ENCODE results near the gene OSBPL3.
A peak's percentile ranks its signal among the peaks of the same experiment; 100 is the strongest.

Gene OSBPL3

DNA sequence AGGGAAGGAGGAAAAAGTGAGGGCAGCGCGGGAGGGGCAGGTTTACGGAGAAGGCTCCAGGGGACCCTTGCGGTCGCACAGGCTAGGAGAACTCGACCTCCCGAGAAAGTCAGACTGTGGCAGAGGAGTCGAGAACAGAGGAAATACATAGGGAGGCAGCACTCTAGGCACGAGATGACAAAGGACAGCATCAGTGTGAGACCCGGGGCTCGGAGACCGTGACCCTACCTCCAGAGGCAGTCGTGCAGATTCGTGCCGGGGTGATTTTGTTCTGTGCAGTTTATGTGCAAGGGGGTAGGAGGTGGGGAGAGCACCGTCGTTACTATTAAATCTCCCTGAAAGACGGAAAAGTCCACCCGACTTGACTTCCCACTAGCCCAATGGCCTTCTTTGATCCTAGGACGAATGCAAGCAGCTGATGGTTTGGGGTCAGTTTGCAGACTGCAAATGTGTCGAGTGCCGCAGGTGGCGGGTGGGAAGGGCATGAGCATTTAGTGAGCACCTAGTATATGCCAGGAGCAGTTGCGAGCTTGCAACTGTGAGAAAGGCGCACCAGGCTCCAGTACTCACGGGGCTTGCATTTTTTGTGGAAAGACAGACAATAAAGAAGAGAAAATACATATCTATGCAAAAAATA is 674 bp upstream of the OSBPL3 start:
- no peak for DNase-seq (ENCODE audit: low read depth in 2 of 2)

DNA sequence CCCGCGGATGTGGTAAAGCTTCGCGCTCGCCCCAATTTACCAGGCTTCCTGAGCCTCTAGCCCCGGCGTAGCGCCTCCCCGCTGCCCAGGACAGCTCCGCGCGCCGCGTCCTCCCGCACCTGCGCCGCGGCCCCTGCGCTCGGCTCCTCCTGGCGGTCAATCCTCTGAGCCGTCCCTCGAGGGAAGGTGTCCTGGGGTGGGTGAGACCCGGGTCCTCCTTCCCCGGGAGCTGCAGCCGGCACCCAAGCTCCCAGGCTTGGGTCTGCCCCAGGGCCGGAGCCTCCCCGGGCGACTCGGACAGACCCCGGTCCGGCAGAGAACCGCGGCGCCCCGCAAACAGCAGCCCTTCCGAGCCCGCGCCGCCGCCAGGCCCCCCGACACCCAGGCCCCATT is 512 bp downstream of the OSBPL3 start:
- peak; percentile 64 to 71 for DNase-seq (ENCODE audit: low read depth in 2 of 2)

- no peak for DNase-seq (ENCODE audit: low read depth in 2 of 2)
These were observed 1.0 kb downstream of the OSBPL3 start for GRCh38 chr7:24978843-24979469.

DNA sequence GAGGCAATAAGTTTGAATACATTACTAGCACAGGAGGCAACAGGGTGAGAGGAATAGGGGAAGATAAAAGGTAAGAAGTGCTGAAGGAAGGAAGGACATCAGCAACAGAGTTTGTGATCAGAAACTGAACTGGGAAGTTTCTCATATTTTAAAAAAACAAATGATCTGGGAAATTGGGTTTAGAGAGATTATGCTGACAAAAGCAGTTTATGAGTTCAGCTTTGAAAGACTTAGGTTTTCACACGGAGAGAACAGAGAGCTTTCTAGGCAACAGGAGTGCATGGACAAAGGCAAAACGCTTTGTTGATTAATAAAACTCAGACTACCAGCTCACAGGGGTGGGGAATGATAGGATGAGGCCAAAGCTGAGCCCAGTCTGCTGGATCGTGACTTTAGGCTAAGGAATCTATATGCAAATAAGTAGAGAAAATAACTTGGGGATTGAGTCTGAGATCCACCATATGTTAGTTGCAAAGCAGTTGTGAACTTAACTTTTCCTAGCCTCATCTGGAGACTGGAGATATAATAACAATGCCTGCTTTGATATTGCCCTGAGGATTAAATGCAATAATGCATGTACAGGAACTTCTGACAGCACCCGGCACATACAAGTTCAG is 4.2 kb downstream of the OSBPL3 start:
- DNase-seq (ENCODE audit: low read depth in 2 of 2) = no peak

- no peak for DNase-seq (ENCODE audit: low read depth in 2 of 2)
These were observed 4.8 kb downstream of the OSBPL3 start for GRCh38 chr7:24975172-24975571.

DNA sequence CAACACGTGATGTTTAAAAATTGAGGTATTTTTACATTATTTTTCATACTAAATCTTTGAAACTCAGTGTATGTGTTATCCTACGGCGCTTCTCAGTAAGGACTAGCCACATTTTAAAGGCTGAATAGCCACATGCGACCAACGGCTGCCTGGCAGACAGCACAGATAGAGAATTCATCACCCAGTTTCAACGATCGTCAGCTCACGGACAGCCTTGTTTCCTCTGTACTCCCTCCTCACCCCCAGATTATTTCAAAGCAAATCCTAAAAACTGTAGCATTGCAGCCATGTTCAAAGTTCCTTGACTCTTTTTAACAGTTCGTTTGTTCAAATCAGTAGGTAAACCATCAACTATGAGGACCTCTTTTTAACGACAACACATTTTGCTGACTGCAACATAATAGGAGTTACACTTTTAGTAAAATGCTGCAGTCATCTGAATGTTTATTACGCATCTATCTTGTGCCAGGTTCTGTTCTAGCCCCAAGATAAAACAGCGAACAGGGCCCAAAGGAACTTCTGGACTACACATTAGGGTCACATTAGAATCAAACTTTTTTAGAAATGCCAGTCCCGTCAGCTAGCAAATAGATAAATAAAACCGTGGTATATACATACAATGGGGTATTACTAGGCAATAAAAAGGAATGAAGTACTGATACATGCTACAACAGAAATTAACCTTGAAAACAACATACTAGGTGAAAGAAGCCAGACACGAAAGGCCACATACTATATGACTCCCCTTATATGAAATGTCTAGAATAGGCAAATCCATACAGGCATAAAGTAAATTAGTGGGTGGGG is 5.7 kb downstream of the OSBPL3 start:
- no peak for DNase-seq (ENCODE audit: low read depth in 2 of 2)

DNA sequence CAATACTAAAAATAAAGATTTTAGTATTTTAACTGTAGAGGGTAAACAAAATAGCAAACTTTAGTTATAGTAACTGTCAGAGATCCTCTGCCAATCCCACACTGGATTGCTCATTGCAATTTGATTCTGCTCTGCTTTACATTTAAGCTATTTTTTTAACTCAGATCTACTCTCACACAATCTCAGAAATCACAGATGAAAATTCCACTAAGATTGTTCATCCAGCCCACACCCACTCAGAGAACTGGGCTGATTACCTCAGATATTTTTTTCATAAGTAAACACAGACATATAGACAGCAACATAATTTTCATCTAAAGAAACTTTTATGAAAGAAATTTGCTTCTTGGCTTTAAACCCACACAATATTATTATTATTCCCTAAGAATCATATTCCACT is 7.0 kb downstream of the OSBPL3 start:
- DNase-seq (ENCODE audit: low read depth in 2 of 2) = no peak

- no peak for DNase-seq (ENCODE audit: low read depth in 2 of 2)
These were observed 7.9 kb downstream of the OSBPL3 start for GRCh38 chr7:24972166-24972477.

- DNase-seq (ENCODE audit: low read depth in 2 of 2) = no peak
These were observed 8.4 kb downstream of the OSBPL3 start for GRCh38 chr7:24971333-24972165.

DNA sequence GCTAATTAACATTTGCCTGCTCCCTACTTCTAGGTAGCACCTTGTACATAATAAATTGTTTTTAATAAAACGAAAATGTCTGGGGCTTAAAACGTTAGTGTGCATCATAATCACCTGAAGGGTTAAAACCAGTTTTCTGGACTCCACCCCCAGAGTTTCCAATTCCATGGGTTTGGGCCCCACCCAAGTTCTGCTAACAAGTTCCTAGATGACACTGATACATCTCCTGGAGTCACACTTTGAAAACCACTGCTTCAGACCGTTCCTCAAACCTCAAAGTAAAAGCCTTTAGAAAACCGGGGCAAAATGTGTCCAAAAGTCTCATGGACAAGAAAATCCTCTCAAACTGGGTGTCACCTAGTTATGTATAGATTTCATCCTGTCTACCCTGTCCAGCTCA is 9.3 kb downstream of the OSBPL3 start:
- DNase-seq (ENCODE audit: low read depth in 2 of 2) = no peak

- no peak for DNase-seq (ENCODE audit: low read depth in 2 of 2)
These were observed 11.8 kb downstream of the OSBPL3 start for GRCh38 chr7:24968165-24968564.

DNA sequence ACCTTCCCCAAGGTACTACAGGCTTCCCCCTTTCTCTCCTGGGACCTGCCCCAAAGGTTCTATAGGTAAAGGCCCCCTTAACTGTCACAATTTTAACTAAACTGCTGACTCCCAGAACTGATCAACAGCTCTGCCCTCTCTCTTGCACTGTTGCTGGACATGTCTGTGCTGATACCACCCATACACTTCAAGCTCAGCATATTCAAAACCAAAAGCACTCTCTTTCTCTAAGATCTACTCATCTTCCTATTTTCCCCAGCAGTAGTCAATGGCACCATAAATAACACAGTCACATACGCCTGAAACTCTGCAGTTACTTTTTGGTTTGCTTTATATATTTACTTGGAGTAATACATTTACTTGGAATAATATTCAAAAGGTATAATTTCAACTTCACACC is 12.3 kb downstream of the OSBPL3 start:
- DNase-seq (ENCODE audit: low read depth in 2 of 2) = no peak

DNA sequence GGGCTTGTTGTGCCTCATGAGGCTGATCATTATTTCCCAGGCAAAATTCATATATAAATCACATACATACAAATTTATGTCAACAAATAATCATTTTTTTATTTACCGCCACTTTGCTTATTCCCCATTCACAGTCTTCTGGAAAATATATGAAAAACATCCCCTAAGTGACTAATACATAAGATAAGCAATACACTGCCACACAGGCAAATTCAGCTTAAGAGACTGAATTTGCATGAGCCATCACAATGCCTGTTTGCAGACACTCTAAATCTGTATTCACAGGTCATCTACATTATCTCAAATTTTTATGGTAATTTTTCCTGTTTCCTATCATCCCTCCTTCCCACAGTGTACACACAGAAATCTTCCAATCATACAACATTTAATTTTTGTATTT is 13.2 kb downstream of the OSBPL3 start:
- no peak for DNase-seq (ENCODE audit: low read depth in 2 of 2)

GRCh38 chr7:24965831-24966708 is 13.9 kb downstream of the OSBPL3 start:
- no peak for DNase-seq (ENCODE audit: low read depth in 2 of 2)

GRCh38 chr7:24964191-24964590 is 15.8 kb downstream of the OSBPL3 start:
- DNase-seq (ENCODE audit: low read depth in 2 of 2) = no peak

DNA sequence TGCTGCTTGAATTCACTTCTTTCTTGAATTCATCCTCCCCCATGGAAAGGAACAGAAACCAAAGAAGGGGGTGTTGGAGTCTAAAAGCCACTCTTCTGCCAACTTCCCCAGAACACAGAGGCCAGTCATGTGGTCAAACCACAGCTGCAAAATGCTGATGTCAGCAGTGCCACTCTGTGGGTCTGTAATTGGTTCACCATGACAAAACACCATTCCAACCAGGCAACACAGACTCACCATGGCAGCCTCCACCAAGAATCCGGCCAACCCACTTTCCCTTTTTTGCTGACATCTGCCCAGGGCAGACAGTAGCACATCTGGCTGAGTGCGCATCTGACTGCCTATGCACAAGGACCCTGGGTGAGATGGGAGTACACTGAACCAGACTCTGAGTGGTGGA is 16.8 kb downstream of the OSBPL3 start:
- no peak for DNase-seq (ENCODE audit: low read depth in 2 of 2)

DNA sequence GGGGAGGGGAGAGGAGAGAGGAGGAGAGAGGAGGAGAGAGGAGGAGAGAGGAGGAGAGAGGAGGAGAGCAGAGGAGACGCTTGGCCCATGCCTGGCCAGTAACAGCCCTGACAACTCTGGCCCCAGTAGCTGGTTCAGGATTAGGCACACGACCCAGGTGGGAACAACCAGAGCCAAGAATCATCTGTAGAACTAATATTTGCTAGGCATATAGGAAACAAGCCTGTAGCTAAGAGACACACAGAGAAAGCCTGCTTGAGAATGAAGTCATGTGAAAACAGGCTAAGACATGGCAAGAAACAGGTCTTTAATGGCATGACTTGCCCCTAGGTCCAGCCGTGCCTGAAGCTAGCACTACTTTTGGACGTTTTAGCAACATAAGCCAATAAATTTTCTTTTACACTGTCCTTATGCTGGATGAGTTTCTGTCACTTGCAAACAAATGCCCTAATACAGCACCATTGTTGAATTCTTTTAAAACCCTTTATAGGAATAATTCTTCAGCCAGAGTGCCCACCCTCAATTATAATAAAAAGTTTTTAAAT is 17.5 kb downstream of the OSBPL3 start:
- no peak for DNase-seq (ENCODE audit: low read depth in 2 of 2)

GRCh38 chr7:24959735-24960485 is 20.1 kb downstream of the OSBPL3 start:
- no peak for DNase-seq (ENCODE audit: low read depth in 2 of 2)

- DNase-seq (ENCODE audit: low read depth in 2 of 2) = no peak
These were observed 21.6 kb downstream of the OSBPL3 start for GRCh38 chr7:24958399-24958798.

GRCh38 chr7:24956021-24956420 is 24.0 kb downstream of the OSBPL3 start:
- DNase-seq (ENCODE audit: low read depth in 2 of 2) = no peak
